Prostate gland (tissue), 2 donors: Measurements from ENCODE around the gene DOK6.

Source experiments
- POLR2A ChIP-seq: fragments of 450-650 bp; IDR thresholded peaks from one replicate; pipeline ENCODE4 v1.6.1; 2016; ENCODE audit warnings: antibody characterized with exemption, mild to moderate bottlenecking
- POLR2AphosphoS5 ChIP-seq: sonication (generic); formaldehyde crosslinking; IDR thresholded peaks from one replicate; pipeline ENCODE4 v1.6.1; 2017; ENCODE audit warnings: antibody characterized with exemption
- TF ChIP-seq, protein P1 (sequence below), 4 experiments: fragments of 200-600 bp in 2 of 4; fragments of 450-650 bp in 2 of 4; sonication (generic) in 2 of 4; IDR thresholded peaks; 1 replicate in 3 of 4; 2 replicates in 1 of 4; pipeline ENCODE4 v1.5.1; 2016 to 2019; ENCODE audit warnings: antibody characterized with exemption in 4 of 4, mild to moderate bottlenecking in 2 of 4, moderate library complexity in 2 of 4

DNA sequence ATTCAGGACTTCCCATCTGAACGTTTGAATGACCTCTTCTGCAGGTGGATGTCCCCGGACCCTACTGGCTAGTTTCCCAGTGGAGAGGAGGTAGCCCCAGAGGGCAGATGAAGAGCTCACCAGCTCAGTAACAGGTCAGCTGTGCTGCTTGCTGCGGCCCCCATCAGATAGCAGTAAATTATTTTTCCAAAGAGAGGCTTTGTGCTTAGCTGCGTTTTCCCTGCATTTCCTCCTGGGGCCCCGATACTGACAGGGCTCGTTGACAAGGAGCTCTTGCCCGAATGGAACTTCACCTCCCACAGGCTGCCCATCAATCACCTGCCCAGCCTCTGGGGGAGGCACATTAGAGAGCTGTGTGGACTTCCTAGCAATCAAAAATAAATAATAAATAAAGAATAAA lies 185.8 kb downstream of the DOK6 start:
- no peak for TF ChIP-seq POLR2A
- TF ChIP-seq POLR2AphosphoS5 = no peak
- TF ChIP-seq, protein P1, sequence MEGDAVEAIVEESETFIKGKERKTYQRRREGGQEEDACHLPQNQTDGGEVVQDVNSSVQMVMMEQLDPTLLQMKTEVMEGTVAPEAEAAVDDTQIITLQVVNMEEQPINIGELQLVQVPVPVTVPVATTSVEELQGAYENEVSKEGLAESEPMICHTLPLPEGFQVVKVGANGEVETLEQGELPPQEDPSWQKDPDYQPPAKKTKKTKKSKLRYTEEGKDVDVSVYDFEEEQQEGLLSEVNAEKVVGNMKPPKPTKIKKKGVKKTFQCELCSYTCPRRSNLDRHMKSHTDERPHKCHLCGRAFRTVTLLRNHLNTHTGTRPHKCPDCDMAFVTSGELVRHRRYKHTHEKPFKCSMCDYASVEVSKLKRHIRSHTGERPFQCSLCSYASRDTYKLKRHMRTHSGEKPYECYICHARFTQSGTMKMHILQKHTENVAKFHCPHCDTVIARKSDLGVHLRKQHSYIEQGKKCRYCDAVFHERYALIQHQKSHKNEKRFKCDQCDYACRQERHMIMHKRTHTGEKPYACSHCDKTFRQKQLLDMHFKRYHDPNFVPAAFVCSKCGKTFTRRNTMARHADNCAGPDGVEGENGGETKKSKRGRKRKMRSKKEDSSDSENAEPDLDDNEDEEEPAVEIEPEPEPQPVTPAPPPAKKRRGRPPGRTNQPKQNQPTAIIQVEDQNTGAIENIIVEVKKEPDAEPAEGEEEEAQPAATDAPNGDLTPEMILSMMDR (IDR thresholded peaks at IDR 0.05) = no peak
